ENCODE measurements around the gene NEUROD6.

Gene NEUROD6

GRCh38 chr7:31299336-31299735 is 41.2 kb downstream of the NEUROD6 start:
- TF ChIP-seq CTCF (IDR thresholded peaks at IDR 0.05) = no peak
- Histone ChIP-seq H3K27ac (no peak overlapping the region), H3K4me3 (ENCODE audit: low read depth in 1 of 2, low read length in 1 of 2) (no peak overlapping the region), H3K36me3 (no peaks in the 10 kb centered on the region), H3K4me1 (ENCODE audit: control insufficient read depth in 1 of 2, insufficient read depth in 1 of 2, low read depth in 1 of 2, low read length in 1 of 2) (no peaks in the 10 kb centered on the region), H3K9me3 (no peaks in the 10 kb centered on the region), H3K27me3 (no peaks in the 10 kb centered on the region)

- no peaks in the 10 kb centered on the region for H3K36me3 ChIP-seq
- H3K9me3 ChIP-seq = no peaks in the 10 kb centered on the region
- no peak for TF ChIP-seq CTCF (IDR thresholded peaks at IDR 0.05)
- no peaks in the 10 kb centered on the region for H3K27me3 ChIP-seq
- no peak overlapping the region for H3K4me3 ChIP-seq (ENCODE audit: low read depth in 1 of 2, low read length in 1 of 2)
- no peaks in the 10 kb centered on the region for H3K4me1 ChIP-seq (ENCODE audit: control insufficient read depth in 1 of 2, insufficient read depth in 1 of 2, low read depth in 1 of 2, low read length in 1 of 2)
- H3K27ac ChIP-seq = no peak overlapping the region
These were observed 49.9 kb downstream of the NEUROD6 start for GRCh38 chr7:31290601-31291000.

Data from neutrophil (primary cell).